Measurements from ENCODE around the gene GTSE1. TPM values are rescaled to one million over a fixed set of nuclear protein-coding genes. Genes with fewer than 3 reads are reported as not detected.
A peak's percentile ranks its signal among the peaks of the same experiment; 100 is the strongest.

Gene GTSE1, protein sequence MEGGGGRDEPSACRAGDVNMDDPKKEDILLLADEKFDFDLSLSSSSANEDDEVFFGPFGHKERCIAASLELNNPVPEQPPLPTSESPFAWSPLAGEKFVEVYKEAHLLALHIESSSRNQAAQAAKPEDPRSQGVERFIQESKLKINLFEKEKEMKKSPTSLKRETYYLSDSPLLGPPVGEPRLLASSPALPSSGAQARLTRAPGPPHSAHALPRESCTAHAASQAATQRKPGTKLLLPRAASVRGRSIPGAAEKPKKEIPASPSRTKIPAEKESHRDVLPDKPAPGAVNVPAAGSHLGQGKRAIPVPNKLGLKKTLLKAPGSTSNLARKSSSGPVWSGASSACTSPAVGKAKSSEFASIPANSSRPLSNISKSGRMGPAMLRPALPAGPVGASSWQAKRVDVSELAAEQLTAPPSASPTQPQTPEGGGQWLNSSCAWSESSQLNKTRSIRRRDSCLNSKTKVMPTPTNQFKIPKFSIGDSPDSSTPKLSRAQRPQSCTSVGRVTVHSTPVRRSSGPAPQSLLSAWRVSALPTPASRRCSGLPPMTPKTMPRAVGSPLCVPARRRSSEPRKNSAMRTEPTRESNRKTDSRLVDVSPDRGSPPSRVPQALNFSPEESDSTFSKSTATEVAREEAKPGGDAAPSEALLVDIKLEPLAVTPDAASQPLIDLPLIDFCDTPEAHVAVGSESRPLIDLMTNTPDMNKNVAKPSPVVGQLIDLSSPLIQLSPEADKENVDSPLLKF
- total RNA-seq: under 1 TPM in 3 of 4 donors, not detected in 1; 0.13 to 0.20 (median 0.19) TPM

DNA sequence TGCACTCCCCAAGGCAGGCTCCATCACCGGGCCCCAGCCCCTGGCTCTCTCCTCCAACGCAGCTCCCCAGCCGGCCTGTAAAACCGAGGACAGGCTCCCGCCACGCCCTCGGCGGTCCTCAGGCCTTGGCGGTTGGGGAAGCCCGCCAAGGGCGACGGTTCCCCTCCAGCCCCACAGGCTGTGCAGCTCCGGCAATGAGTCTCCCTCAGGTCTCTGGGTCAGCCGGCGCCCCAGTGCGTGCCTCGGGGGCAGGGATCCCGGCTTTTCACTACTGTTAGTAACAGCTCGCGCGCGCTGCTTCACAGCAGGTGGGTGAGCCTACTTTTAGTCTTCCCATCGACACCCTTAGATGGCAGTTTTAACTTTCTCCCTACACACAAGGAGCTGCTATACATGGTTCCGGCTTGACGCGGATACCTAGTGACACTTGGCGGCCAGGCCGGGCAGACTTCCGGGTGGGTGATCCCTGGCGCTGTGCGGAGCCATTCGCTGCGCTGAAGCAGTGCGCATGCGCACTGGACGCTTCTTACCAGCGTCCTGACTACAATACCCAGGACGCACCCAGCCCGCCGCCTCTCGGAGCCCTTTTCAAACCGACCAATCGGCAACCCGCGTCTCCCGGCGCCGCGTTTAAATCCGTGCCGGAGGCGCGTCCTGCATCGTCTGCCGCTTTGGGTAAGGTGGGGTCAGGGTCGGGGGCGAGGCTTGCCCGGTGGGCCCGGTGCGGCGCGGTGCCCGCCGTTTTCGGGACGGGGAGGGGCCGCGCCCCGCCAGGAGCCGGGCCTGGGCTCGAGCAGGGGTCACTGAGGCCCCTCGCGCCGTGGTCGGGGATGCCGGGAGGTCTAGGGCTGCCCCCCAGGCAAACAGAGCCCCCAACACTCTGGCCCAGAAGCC, at the start of gene GTSE1:
Gene GTSE1, plus strand, starts transcription at position 614 of the 894 bp plus-strand sequence. CDS start 531 bp downstream, outside the sequence.
- 0 to 3% methylated on average over 10 to 12 of the region's 76 CpGs for WGBS, 2 donors (ENCODE audit: low coverage in 1 of 2)
- peaks cover 0 to 27% of the 10 kb centered on the region in 2 donors for H3K36me3 ChIP-seq
- peak; percentile 99 for ATAC-seq
- TF ChIP-seq EP300 (IDR thresholded peaks at IDR 0.05) (no peak), POLR2A (IDR thresholded peaks at IDR 0.05) (peak; percentile 38 to 42), POLR2AphosphoS5 (IDR thresholded peaks at IDR 0.05) (peak; percentile 83)
- TF ChIP-seq, protein P1, sequence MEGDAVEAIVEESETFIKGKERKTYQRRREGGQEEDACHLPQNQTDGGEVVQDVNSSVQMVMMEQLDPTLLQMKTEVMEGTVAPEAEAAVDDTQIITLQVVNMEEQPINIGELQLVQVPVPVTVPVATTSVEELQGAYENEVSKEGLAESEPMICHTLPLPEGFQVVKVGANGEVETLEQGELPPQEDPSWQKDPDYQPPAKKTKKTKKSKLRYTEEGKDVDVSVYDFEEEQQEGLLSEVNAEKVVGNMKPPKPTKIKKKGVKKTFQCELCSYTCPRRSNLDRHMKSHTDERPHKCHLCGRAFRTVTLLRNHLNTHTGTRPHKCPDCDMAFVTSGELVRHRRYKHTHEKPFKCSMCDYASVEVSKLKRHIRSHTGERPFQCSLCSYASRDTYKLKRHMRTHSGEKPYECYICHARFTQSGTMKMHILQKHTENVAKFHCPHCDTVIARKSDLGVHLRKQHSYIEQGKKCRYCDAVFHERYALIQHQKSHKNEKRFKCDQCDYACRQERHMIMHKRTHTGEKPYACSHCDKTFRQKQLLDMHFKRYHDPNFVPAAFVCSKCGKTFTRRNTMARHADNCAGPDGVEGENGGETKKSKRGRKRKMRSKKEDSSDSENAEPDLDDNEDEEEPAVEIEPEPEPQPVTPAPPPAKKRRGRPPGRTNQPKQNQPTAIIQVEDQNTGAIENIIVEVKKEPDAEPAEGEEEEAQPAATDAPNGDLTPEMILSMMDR (IDR thresholded peaks at IDR 0.05): peak in 2 of 4 experiments; percentile 0 to 40
- peak within 1 kb of the TSS; percentile 83 to 91 (median 88) for H3K27ac ChIP-seq
- H3K9me3 ChIP-seq: peaks cover 0 to 9% (median 0%) of the 10 kb centered on the region in 3 donors
- no peaks in the 10 kb centered on the region for H3K27me3 ChIP-seq
- peaks cover 0 to 25% (median 15%) of the 10 kb centered on the region in 3 donors for H3K4me1 ChIP-seq
- H3K4me3 ChIP-seq: peak within 1 kb of the TSS; percentile 45 to 64

DNA sequence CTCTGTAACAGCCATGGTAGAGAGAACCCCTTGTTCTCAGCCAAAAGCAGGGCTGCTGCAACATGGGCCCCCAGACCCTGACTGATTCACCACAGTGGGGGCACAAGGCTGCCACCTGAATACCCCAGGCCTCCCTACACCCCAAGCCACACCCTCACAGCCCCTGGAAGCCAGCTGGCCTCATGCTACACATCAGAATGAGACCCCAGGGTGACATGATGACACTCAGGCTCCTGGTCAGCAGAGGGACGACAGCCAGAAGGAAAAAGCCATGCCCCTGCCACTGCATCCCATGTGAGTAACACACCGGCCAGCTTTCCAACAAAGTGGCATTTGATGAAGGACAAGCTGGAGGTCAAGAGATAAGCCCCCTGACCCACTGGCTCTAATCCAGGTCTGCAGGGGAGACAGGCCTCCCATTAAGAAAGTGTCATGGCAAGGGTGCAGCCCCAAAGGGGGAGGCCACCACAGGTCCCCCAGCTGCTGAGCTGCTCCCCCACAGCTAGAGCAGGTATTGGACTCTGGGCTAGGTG, 49.2 kb upstream of the GTSE1 start:
- no CpG with 5 or more reads among the region's 2 CpGs for WGBS, 2 donors (ENCODE audit: low coverage in 1 of 2)
- Histone ChIP-seq H3K27ac (no peak overlapping the region), H3K4me3 (no peak overlapping the region), H3K27me3 (no peaks in the 10 kb centered on the region), H3K4me1 (peaks cover 0 to 61% (median 11%) of the 10 kb centered on the region in 3 donors), H3K9me3 (no peaks in the 10 kb centered on the region), H3K36me3 (peaks cover 0 to 32% of the 10 kb centered on the region in 2 donors)
- ATAC-seq: no peak
- TF ChIP-seq POLR2A (IDR thresholded peaks at IDR 0.05): no peak
- TF ChIP-seq, protein P1 (IDR thresholded peaks at IDR 0.05): no peak
- no peak for TF ChIP-seq POLR2AphosphoS5 (IDR thresholded peaks at IDR 0.05)
- TF ChIP-seq EP300 (IDR thresholded peaks at IDR 0.05): no peak

DNA sequence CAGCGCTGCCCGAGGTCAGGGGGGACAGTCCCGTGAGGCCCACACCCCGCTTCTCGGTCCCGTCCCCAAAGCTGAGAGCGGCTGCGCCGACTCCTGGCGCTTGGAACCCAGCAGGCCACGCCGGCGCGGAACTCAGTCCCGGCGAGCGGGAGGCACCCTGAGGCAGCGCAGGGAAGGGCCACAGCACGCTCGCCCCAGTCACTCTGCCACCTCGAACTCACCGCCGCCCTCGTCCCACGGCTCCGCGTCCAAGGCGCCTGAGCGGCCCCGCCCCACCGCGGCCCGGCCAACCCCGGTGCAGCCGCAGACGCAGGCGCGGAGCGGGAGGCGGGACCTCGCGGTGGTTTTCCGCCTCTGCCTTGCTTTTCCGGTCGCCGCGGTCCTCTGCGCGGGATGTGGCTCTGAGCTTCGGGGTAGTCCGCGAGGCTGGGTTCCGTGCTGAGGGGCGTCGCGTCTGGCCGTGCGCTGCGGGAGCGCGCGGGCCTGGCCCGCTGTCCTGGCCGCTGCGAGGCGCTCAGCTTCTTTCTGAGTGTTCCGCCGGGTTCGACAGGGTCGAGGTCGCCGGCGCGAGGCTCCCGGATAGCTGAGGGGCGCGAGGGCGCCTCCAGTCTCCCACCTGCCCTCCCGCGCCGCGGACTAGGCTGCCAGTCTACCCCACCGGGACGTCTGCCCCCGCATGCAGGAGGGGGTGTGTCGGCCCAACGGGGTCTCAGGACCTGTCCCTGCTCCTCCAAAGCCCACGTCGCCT, 46.5 kb upstream of the GTSE1 start, which contains the start of gene CDPF1:
Gene CDPF1, minus strand, starts transcription at position 259 of the 748 bp plus-strand sequence. CDS start 2,009 bp downstream, outside the sequence.
- no peaks in the 10 kb centered on the region for H3K27me3 ChIP-seq
- peak; percentile 97 for ATAC-seq
- H3K4me1 ChIP-seq: peaks cover 0 to 54% (median 11%) of the 10 kb centered on the region in 3 donors
- no peaks in the 10 kb centered on the region for H3K9me3 ChIP-seq
- TF ChIP-seq EP300 (IDR thresholded peaks at IDR 0.05) (no peak), POLR2A (IDR thresholded peaks at IDR 0.05) (peak; percentile 65 to 74), POLR2AphosphoS5 (IDR thresholded peaks at IDR 0.05) (no peak)
- TF ChIP-seq, protein P1 (IDR thresholded peaks at IDR 0.05): peak in 2 of 4 experiments; percentile 12 to 17
- peak within 1 kb of the TSS; percentile 72 to 75 for H3K4me3 ChIP-seq
- WGBS, 2 donors (ENCODE audit: low coverage in 1 of 2): no CpG with 5 or more reads among the region's 89 CpGs
- peaks cover 0 to 7% of the 10 kb centered on the region in 2 donors for H3K36me3 ChIP-seq
- H3K27ac ChIP-seq: peak within 1 kb of the TSS; percentile 68 to 92 (median 85)

DNA sequence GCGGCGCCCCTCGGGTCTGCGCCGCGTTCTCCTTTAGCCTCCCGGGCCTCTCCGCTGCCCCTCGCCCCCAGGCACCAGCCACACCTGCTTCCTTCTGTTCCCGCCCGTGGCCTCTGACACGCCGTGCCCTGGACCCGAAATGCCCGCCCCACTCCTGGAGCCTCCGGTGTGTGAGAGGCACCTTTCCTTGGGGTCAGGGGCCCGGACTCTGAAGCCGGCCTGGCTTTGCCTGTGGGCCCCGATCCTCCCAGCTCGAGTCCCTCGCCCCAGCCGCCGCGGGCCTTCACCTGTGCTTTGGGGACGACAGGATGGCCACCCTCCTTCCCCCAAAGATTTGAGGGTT, 45.9 kb upstream of the GTSE1 start:
- H3K27ac ChIP-seq: peak overlapping the region; percentile 36 to 92 (median 85)
- H3K27me3 ChIP-seq: no peaks in the 10 kb centered on the region
- no peak for ATAC-seq
- peaks cover 0 to 48% (median 11%) of the 10 kb centered on the region in 3 donors for H3K4me1 ChIP-seq
- H3K9me3 ChIP-seq: no peaks in the 10 kb centered on the region
- no CpG with 5 or more reads among the region's 25 CpGs for WGBS, 2 donors (ENCODE audit: low coverage in 1 of 2)
- peak overlapping the region; percentile 72 to 75 for H3K4me3 ChIP-seq
- H3K36me3 ChIP-seq: peaks cover 0 to 6% of the 10 kb centered on the region in 2 donors
- TF ChIP-seq, protein P1 (IDR thresholded peaks at IDR 0.05): no peak
- TF ChIP-seq POLR2AphosphoS5 (IDR thresholded peaks at IDR 0.05) (no peak), EP300 (IDR thresholded peaks at IDR 0.05) (no peak), POLR2A (IDR thresholded peaks at IDR 0.05) (no peak)

Measured in gastroesophageal sphincter (tissue), 4 donors.